PC-3 (cell line): Measurements from ENCODE around the gene DNAJC5. TPM values are rescaled to one million over a fixed set of nuclear protein-coding genes. Genes with fewer than 3 reads are reported as not detected.
A peak's percentile ranks its signal among the peaks of the same experiment; 100 is the strongest.

Experiments
- ATAC-seq: fragments of 200-7000 bp; cut with Tn5 transposase; 2 replicates; pipeline ENCODE4 v1.9.1; 2020; ENCODE audit warnings: mild to moderate bottlenecking, moderate library complexity
- BruUV-seq: library from RNA; stranded (reverse); fragments of 400-500 nt; replicated peaks from 2 replicates; lab custom pipeline; 2021; lab: Mats Ljungman, UMichigan
- CTCF ChIA-PET: fragments of 300-600 bp; sonication (Branson Sonifier 250); formaldehyde crosslinking; loops from one replicate; lab custom pipeline; 2022; ENCODE audit warnings: antibody characterized with exemption; lab: Charles Lee
- POLR2A ChIA-PET: fragments of 300-600 bp; sonication (Branson Sonifier 250); formaldehyde crosslinking; loops from one replicate; lab custom pipeline; 2022; ENCODE audit warnings: antibody characterized with exemption; ENCODE audit not compliant: unreplicated experiment; lab: Charles Lee
- DNase-seq: peaks from one replicate; pipeline ENCODE4 v3.0.0-alpha.2; 2015
- H2AFZ ChIP-seq: fragments of 300-600 bp; sonication (generic); 2 replicates; pipeline ENCODE4 v1.6.0; 2016; ENCODE audit warnings: antibody characterized with exemption, low read length
- H3F3A ChIP-seq: fragments of 300-600 bp; sonication (generic); one replicate; pipeline ENCODE4 v1.6.0; 2017; ENCODE audit warnings: antibody characterized with exemption, low read length, control low read depth, mild to moderate bottlenecking; ENCODE audit not compliant: unreplicated experiment
- H3K27ac ChIP-seq: fragments of 300-600 bp; sonication (generic); 2 replicates; pipeline ENCODE4 v1.5.1; 2016; ENCODE audit warnings: mild to moderate bottlenecking, low read length
- H3K27me3 ChIP-seq: fragments of 300-600 bp; sonication (generic); 2 replicates; pipeline ENCODE4 v1.6.1; 2016; ENCODE audit warnings: low read length, mixed read lengths
- H3K36me3 ChIP-seq: fragments of 300-600 bp; sonication (generic); 2 replicates; pipeline ENCODE4 v1.6.1; 2016; ENCODE audit warnings: low read depth, mixed run types, low read length, mixed read lengths
- H3K4me1 ChIP-seq: fragments of 300-600 bp; sonication (generic); 2 replicates; pipeline ENCODE4 v1.5.1; 2016; ENCODE audit warnings: low read length; ENCODE audit not compliant: insufficient read depth
- H3K4me2 ChIP-seq: fragments of 300-600 bp; sonication (generic); 2 replicates; pipeline ENCODE4 v1.6.0; 2016; ENCODE audit warnings: low read length
- H3K4me3 ChIP-seq: fragments of 300-600 bp; sonication (generic); 2 replicates; pipeline ENCODE4 v1.5.1; 2016; ENCODE audit warnings: mild to moderate bottlenecking, low read length, mixed read lengths
- H3K79me2 ChIP-seq: fragments of 300-600 bp; sonication (generic); 2 replicates; pipeline ENCODE4 v1.6.1; 2017; ENCODE audit warnings: low read length, mixed read lengths
- H3K9ac ChIP-seq: fragments of 300-600 bp; sonication (generic); 2 replicates; pipeline ENCODE4 v1.6.0; 2016; ENCODE audit warnings: mild to moderate bottlenecking, low read length
- H3K9me2 ChIP-seq: fragments of 300-600 bp; sonication (generic); replicated peaks from 2 replicates; pipeline ENCODE4 v1.6.1; 2016; ENCODE audit warnings: mixed run types, low read length, mixed read lengths
- H3K9me3 ChIP-seq: fragments of 300-600 bp; sonication (generic); 2 replicates; pipeline ENCODE4 v1.6.1; 2016; ENCODE audit warnings: low read length, mixed read lengths
- H4K20me1 ChIP-seq: fragments of 300-600 bp; sonication (generic); 2 replicates; pipeline ENCODE4 v1.6.1; 2016; ENCODE audit warnings: low read length, mixed read lengths
- EZH2 ChIP-seq: fragments of 300-600 bp; sonication (generic); IDR thresholded peaks from one replicate; pipeline ENCODE4 v1.6.1; 2017; ENCODE audit warnings: antibody characterized with exemption, mild to moderate bottlenecking, low read length; ENCODE audit not compliant: unreplicated experiment
- EZH2phosphoT487 ChIP-seq: fragments of 300-600 bp; sonication (generic); IDR thresholded peaks from 2 replicates; pipeline ENCODE4 v1.6.1; 2018; ENCODE audit warnings: mild to moderate bottlenecking, antibody characterized with exemption, low read length, borderline replicate concordance
- intact Hi-C: fragments of 100-400 bp; cut with micrococcal nuclease; formaldehyde crosslinking; loops from 2 replicates; pipeline ENCODE4 v1.9.0; 2023
- total RNA-seq: library from RNA; depleted of rRNA; stranded (reverse); fragments of >200 nt; gene quantifications from 2 replicates; pipeline ENCODE4 v1.2.3, GENCODE V29; 2014
- TF ChIP-seq, protein P1 (sequence below): fragments of 300-600 bp; sonication (generic); conservative IDR thresholded peaks from 2 replicates; pipeline ENCODE4 v1.5.1; 2017; ENCODE audit warnings: antibody characterized with exemption, low read depth, mild to moderate bottlenecking, low read length

The DNAJC5 gene
- total RNA-seq, 1 experiment from 2014 or later: 73.7 TPM

DNA sequence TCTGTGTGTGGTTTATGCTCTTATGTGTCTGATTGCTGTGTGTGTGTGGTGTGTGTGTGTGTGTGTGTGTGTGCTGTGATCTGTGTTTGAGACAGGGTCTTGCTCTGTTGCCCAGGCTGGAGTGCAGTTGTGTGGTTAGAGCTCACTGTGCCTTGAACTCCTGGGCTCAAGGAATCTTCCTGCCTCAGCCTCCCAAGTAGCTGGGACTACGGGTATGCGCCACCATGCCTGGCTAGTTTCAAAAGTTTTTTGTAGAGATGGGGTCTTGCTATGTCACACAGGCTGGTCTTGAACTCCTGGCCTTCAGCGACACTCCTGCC is 78.2 kb downstream of the DNAJC5 start:
- TF ChIP-seq EZH2phosphoT487: no peak
- TF ChIP-seq, protein P1, sequence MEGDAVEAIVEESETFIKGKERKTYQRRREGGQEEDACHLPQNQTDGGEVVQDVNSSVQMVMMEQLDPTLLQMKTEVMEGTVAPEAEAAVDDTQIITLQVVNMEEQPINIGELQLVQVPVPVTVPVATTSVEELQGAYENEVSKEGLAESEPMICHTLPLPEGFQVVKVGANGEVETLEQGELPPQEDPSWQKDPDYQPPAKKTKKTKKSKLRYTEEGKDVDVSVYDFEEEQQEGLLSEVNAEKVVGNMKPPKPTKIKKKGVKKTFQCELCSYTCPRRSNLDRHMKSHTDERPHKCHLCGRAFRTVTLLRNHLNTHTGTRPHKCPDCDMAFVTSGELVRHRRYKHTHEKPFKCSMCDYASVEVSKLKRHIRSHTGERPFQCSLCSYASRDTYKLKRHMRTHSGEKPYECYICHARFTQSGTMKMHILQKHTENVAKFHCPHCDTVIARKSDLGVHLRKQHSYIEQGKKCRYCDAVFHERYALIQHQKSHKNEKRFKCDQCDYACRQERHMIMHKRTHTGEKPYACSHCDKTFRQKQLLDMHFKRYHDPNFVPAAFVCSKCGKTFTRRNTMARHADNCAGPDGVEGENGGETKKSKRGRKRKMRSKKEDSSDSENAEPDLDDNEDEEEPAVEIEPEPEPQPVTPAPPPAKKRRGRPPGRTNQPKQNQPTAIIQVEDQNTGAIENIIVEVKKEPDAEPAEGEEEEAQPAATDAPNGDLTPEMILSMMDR: no peak
- TF ChIP-seq EZH2: no peak
- Histone ChIP-seq H3K4me2 (no peak overlapping the region), H3K36me3 (no peaks in the 10 kb centered on the region), H3K9me3 (no peaks in the 10 kb centered on the region), H3K9me2 (no peaks in the 10 kb centered on the region), H3K4me1 (peaks cover 12% of the 10 kb centered on the region), H3K4me3 (no peak overlapping the region), H2AFZ (no peak overlapping the region), H3K79me2 (peaks cover 11% of the 10 kb centered on the region), H3K27me3 (no peaks in the 10 kb centered on the region), H3K27ac (no peak overlapping the region), H3K9ac (no peak overlapping the region), H4K20me1 (no peaks in the 10 kb centered on the region), H3F3A (no peaks in the 10 kb centered on the region)
- CTCF ChIA-PET: interaction anchor here (0.9 to 1.4 kb wide), 4 partner anchors 62 to 435 kb away, joined by 4 to 11 read pairs (median 7); no protein-coding TSS in a partner anchor
- no TSS peak for BruUV-seq
- POLR2A ChIA-PET: no interaction called here
- DNase-seq (no peak), ATAC-seq (no peak)
- intact Hi-C loops: loop anchor here (1.0 to 5.0 kb wide), 2 partner anchors 62 to 101 kb away; no protein-coding TSS in a partner anchor

DNA sequence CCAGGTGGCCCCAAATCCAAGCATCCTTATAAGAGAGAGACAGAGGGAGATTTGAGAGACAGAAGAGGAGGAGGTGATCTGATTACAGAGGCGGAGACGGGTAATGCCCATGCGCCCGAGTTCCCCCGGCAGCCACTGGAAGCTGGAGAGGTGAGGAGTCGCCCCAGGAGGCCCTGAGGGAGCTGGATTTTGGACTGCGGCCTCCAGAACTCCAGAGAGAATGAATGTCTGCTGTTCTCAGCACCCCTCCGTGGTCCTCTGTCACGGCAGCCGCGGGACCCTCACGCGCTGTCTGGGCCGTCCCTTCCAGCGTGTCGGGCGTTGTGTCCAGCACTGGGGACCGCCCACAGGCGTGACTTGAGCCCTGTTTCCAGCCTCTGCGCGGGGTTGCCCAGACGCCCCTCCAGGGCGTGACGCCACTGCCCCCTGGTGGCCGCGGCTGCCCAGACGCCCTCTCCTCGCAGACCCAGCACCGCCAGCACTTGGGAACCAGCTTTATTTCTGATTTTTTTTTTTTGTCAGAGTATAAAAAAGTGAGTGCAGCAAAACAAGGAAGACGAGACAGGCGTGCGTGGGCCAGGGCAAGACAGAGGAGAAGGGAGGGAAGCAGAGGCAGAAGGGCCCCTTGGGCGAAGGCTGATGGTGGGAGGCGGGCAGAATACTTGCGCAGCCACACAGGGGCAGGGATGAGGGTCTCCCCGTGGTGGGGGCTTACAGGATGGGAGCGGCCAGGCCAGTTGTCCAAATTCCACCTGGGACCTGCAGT is 78.9 kb downstream of the DNAJC5 start:
- DNase-seq: peak; percentile 84
- H3K4me2 ChIP-seq: peak overlapping the region; percentile 70
- peaks cover 17% of the 10 kb centered on the region for H3K4me1 ChIP-seq
- H3K4me3 ChIP-seq: peak overlapping the region; percentile 30; the same call in 1 of the 2 replicates
- ATAC-seq: peak; percentile 67
- H3K27me3 ChIP-seq: no peaks in the 10 kb centered on the region
- no TSS peak for BruUV-seq
- no peak overlapping the region for H3K27ac ChIP-seq
- H3K79me2 ChIP-seq: peaks cover 4% of the 10 kb centered on the region
- H3K36me3 ChIP-seq: no peaks in the 10 kb centered on the region
- no peaks in the 10 kb centered on the region for H3K9me2 ChIP-seq
- H2AFZ ChIP-seq: peak overlapping the region; percentile 40
- H4K20me1 ChIP-seq: no peaks in the 10 kb centered on the region
- H3F3A ChIP-seq: no peaks in the 10 kb centered on the region
- H3K9ac ChIP-seq: no peak overlapping the region
- H3K9me3 ChIP-seq: no peaks in the 10 kb centered on the region
- no peak for TF ChIP-seq EZH2phosphoT487
- TF ChIP-seq, protein P1: peak; percentile 97
- ChIA-PET CTCF (interaction anchor here (0.5 to 1.4 kb wide), 8 partner anchors 22 to 436 kb away, joined by 3 to 11 read pairs (median 6); partner anchors contain the start of gene TPD52L2), POLR2A (interaction anchor here (0.5 to 0.6 kb wide), 2 partner anchors 143 to 333 kb away, joined by 7 to 10 read pairs; no protein-coding TSS in a partner anchor)
- intact Hi-C loops: loop anchor here (1.0 to 5.0 kb wide), 2 partner anchors 63 to 102 kb away; no protein-coding TSS in a partner anchor
